Amniotic epithelial cell (primary cell): ENCODE measurements around the gene PLXNB1.

Source experiments
- DNase-seq: peaks from one replicate; pipeline ENCODE4 v3.0.0-alpha.2; 2010; ENCODE audit warnings: low read depth

PLXNB1 gene

GRCh38 chr3:48417529-48418108 lies 12.3 kb downstream of the PLXNB1 start:
- DNase-seq: no peak

DNA sequence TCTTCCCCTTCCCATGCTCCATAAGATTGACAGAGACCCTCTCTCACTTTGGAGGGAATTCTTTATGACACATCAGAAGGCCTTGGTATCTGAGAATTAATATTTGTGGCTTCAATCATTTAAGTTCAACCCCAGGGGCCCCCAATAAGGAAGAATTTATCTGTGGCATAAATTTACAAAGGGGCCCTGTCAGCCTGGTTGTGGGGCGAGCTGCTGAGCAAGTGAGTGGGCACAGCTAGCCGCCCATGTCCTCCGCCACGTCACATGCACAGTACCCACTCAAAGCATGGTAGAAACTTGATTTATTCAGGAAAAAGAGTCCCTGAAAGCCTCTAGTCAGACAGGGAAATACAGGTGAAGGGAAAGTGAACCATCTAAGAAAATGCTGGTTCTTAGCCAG lies 13.3 kb downstream of the PLXNB1 start:
- DNase-seq: no peak

GRCh38 chr3:48416091-48416505 lies 13.8 kb downstream of the PLXNB1 start:
- DNase-seq: no peak

- no peak for DNase-seq
Measured at GRCh38 chr3:48415251-48415953, 14.5 kb downstream of the PLXNB1 start.

DNA sequence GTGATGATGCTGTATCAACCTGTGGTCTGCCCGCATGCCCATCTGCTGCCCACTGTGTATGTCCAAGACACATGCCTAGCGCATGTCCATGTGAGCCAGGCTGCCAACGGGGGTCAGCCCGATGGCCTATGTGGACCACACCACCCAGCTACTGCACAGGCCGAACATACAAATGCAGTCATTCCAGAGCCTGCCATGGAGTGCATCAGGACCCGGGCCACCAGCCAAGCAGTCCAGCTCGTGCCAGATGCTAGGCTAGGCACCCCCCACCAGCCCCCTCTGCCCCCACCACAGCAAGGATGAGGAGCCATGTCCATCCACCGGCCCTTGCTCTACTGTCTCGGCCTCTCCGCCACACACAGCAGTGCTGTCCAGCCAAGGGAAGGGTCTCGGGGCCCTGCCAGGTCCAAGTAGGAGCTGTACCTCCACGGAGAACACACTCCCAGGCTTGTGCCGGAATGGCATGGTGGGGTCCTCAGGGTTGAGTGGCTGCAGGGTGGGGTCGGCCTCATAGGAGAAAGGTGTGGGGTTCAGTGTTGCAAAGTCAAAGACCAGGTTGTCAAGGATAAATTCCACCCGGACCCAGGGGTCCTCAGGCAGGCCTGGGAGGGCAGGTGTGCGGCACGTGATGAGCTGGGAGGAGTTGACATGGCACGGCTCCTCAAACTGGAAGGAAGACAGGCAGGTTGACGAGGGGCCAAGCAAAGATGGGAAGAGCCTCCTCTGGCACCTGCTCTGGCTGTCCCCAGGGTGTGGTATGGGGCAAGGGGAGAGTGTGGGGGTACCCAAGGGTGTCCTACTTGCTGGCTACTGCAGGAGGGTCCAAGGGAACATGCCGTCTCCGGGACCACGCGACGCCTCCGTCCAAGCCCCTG lies 15.3 kb downstream of the PLXNB1 start:
- DNase-seq: no peak

GRCh38 chr3:48413611-48414010 lies 16.3 kb downstream of the PLXNB1 start:
- DNase-seq: no peak

DNA sequence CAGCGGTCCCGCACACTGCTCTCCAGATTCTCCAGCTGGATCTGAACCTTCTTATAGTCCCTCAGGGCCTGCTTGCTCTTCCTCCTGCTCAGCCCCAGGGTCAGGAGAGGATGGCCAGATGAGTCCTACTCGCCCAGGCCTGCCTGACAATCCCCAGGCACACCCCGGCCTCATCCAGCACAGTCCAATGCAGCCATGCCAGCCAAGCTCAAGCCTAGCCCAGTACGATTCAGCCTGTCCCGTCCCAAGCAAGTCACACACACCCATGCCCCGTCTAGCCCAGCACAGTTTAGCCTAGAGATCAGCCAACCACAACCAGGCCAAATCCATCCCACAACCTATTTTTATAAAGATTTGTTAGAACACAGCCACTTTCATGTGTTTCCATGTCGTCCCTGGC lies 16.8 kb downstream of the PLXNB1 start:
- DNase-seq: no peak

DNA sequence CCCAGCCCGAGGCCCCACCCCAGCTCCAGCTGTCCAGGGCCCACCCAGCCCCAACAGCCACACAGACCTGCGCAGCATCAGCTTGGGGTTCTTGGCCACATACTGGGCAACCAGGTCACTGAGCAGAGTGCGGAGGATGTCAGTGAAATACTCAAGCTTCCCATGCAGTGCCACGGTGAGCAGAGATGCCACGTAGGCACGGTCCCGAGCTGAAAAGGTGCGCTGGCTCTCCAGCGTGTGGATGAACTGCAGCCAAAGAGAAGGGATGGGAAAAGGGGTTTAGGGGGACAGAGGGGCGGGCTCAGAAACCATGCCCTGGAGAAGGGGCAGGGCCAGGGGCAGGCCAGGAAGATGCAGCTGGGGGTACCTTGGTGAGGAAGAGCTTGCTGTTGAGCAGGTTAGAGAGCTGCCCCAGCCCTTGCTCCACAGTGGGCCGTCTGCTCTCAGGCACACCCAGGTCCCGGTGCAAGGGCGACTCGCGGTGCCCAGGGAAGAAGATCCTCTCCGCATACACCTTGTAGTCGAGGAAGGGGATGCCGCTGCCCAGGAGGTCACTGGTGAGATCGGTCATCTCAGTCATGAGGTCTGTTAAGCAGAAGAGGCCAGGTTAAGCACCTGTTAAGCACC lies 17.4 kb downstream of the PLXNB1 start:
- DNase-seq: no peak

GRCh38 chr3:48411606-48412374 lies 18.1 kb downstream of the PLXNB1 start:
- no peak for DNase-seq

GRCh38 chr3:48411041-48411588 lies 18.8 kb downstream of the PLXNB1 start:
- DNase-seq: no peak

GRCh38 chr3:48410205-48411040 lies 19.5 kb downstream of the PLXNB1 start:
- DNase-seq: no peak

GRCh38 chr3:48409291-48410201 lies 20.3 kb downstream of the PLXNB1 start:
- DNase-seq: no peak

GRCh38 chr3:48408823-48409281 lies 21.0 kb downstream of the PLXNB1 start:
- DNase-seq: no peak

GRCh38 chr3:48407542-48408099 lies 22.3 kb downstream of the PLXNB1 start:
- DNase-seq: no peak

DNA sequence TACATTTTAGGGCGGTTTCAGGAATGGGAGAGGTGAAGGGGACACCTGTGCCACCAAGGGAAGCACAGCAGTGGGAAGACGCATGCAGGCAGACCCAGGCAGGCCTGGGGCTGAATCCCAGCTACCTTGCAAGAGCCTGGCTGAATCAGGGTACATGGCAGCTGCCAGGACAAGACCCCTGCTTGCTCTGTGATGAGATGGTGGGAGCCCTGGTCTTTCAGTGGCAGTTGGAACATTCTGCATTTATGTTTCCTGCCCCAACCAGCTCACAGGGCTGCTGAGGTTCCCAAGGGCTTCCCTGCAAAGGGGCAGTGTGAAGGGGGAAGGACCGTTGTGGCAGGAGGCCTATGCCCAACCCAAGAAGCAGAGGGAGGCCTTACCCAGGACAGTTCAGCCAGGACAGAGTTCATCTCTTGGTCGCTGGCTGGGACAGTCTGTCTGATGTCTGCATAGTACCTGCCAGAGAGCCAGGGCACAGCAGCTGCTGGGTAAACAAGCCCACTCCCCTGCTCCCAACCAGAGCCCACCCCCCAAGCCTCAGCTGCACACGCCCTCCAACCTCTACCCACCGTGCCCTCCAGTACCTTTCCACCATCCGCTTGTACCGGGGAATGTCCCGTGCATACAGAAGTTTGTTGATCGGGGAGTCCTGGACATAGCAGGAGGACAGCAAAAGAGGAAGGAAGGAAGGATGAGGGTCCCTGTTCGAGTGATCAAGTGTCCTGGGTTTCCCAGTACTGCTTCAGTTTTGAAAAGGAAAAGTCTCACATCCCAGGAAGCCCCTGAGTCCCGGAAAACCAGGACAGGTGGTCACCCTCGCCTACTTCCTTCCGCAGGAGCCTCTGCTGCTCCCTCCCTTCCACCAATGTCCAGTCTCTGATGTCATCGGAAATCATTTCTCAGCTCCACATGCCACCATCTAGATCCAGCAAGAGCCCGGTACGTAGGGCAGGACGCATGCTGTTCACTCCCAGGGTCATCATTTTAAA lies 23.1 kb downstream of the PLXNB1 start:
- DNase-seq: no peak

DNA sequence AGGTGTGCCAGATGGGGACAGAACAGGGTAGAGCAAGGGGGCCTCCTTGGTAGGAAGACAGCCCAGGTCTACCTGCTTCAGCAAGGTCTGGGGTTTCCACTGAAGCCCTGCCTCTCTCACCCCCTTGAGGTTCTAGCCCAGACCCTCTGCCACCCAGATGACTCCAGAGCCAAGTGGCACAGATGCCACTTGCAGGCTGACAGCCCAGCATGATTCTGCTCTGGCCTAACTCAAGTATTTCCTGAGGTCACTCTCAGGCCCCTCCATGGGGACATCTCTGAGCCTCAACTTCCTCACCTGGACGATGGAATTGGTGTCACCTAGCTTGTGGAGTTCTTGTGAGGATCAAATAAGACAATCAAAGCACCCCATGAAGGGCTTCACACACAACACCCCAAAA lies 23.9 kb downstream of the PLXNB1 start:
- no peak for DNase-seq

DNA sequence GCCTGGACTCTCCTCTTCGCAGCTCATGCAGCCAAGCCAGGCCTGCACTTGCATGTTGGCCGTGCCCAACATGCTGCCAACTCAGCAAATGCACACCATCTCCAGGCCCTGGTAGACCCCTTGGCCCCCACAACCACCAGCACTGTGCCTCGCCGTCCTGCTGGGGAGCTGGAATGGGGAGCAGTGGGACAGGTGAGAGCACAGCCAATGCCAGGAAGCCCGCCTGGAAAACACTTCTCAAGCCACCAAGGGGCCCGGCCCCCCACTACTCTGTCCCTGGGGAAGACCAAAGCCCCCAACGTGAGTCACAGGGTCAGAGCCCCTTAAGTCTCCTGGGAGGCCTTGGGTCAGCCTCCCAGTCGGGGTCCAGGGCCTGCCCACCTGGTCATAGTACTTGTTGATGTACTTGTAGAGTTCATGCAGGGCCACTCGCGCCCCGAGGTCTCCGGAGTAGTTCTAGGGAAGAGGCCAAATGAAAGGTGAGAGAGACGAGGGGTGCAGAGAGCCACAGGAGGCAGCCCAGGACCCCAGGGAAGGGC lies 24.5 kb downstream of the PLXNB1 start:
- DNase-seq: no peak
